ENCODE data around the gene CNGB1. TPM values are rescaled to one million over a fixed set of nuclear protein-coding genes. Genes with fewer than 3 reads are reported as not detected.
"Not testable (repeated sequence)": the region's sequence is repeated elsewhere in the genome, so short reads cannot be mapped to it uniquely, and the experiment has no call there.

The CNGB1 gene
- total RNA-seq, 3 donors from 2014 or later, result not detected

DNA sequence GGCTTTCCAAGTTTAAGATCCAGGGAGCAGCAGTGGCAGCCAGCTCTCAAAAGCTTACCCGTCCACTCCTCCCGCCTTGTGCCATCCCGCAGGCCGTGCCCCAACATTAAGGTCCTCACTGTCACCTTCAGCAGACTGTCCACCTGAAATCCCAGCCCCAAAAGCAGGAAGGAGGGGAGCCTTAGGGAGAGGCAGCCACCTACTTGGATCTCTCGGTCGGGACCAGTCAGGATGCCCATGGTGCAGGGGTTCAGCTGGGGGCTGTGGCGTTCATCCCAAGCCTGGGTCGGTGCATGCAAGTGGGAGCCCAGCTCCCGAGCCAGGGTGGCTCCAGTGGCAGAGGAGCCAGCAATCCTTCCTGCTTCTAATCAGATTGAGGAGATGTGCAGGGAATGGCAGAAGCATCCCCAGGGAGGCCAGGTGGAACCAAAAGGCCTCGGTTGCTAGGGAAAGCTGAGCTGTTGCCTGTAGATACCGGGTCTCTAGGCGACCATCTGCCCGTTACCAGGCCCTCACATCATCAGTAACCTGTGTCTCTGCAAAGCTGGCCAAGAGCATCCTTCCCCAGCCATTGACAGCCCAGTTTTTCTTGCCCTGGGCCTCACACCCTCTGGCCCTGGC lies 24.6 kb downstream of the CNGB1 start:
- no peaks in the 10 kb centered on the region for H3K4me1 Mint-ChIP-seq (ENCODE audit: low read depth)
- DNase-seq, result no peak
- H3K27me3 Mint-ChIP-seq (ENCODE audit: low read depth), result no peaks in the 10 kb centered on the region

DNA sequence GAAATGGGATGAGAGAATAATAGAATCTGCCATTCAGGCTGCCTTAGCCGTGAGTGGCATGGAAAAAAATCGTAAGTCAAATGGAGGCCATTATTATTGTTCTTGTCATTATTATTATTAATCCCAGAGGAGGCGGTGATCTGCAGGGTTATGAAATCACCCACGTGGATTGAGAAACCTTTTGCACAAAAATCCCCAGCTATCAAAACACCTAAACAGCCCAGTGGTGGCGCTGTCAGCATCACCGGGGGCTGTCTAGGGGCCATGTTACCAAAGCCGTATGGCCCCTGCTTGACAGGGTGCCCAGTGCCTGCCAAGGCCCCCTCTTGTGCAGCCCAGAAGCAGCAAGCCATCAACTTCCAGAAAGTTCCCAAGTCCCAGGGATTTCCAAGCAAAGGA lies 25.2 kb downstream of the CNGB1 start:
- H3K9me3 Mint-ChIP-seq, result no peaks in the 10 kb centered on the region
- no peaks in the 10 kb centered on the region for H3K36me3 Mint-ChIP-seq (ENCODE audit: insufficient read depth)
- no peaks in the 10 kb centered on the region for H3K27me3 Mint-ChIP-seq (ENCODE audit: low read depth)
- H3K4me3 Mint-ChIP-seq, result no peak overlapping the region
- DNase-seq (no peak), ATAC-seq (no peak)
- H3K4me1 Mint-ChIP-seq (ENCODE audit: low read depth), result no peaks in the 10 kb centered on the region

More for the DNA sequence above, 24.6 kb downstream of the CNGB1 start:
- no peak for ATAC-seq
- Mint-ChIP-seq H3K4me3 (no peak overlapping the region), H3K9me3 (no peaks in the 10 kb centered on the region), H3K36me3 (ENCODE audit: insufficient read depth) (no peaks in the 10 kb centered on the region)

DNA sequence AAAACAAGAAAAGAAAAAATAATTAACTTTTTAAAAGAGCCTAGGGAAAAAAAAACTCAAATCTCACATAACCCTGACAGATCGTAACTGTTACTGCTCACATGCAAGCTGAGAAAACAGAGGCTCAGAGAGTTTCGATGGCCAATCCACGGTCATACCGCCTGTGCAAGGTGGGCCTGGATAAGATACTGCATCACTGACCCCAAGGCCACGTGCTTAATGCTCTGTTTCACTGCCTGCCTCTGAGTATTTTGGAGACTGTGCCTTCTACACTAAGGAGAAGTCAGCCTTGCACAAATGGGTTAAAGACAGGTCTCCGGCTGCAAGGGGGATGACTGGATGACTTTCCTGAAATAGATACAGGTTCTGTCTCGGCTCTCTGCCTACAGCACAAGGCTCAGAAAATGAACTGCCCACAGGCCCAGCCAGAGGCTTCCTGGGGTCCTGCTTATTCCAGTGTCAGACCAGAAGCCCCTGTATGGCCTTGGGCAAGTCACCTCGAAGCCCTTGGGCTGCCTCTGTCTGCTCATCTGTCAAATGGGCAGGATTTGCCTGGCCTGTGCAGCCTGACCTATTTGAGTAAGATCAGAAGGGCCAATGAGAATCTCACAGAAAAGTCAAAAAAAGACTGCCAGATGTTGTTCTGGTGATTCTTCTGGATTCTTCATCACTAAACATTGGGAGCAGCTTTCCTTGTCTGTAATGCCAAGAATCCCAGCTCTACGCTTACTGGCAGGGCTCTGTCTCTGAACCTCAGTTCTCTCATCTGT lies 25.8 kb downstream of the CNGB1 start:
- ATAC-seq, result no peak
- no peaks in the 10 kb centered on the region for H3K9me3 Mint-ChIP-seq

DNA sequence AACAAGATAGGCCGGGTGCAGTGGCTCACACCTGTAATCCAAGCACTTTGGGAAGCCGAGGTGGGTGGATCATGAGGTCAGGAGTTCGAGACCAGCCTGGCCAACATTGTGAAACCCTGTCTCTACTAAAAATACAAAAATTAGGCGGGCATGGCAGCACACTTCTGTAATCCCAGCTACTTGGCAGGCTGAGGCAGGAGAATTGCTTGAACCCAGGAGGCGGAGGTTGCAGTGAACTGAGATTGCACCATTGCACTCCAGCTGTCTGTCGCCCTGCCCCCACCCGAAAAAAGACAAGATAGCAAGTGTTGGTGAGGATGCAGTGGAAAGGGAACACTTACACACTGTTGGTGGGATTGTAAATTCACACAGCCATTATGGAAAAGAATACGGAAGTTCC lies 27.5 kb downstream of the CNGB1 start:
- not testable (repeated sequence) for H3K4me3 Mint-ChIP-seq; ATAC-seq; H3K36me3 Mint-ChIP-seq (ENCODE audit: insufficient read depth); H3K27me3 Mint-ChIP-seq (ENCODE audit: low read depth); DNase-seq; H3K9me3 Mint-ChIP-seq; H3K4me1 Mint-ChIP-seq (ENCODE audit: low read depth)

More for the DNA sequence above, 25.8 kb downstream of the CNGB1 start:
- Mint-ChIP-seq H3K4me1 (ENCODE audit: low read depth) (no peaks in the 10 kb centered on the region), H3K4me3 (no peak overlapping the region), H3K36me3 (ENCODE audit: insufficient read depth) (no peaks in the 10 kb centered on the region), H3K27me3 (ENCODE audit: low read depth) (no peaks in the 10 kb centered on the region)
- no peak for DNase-seq

DNA sequence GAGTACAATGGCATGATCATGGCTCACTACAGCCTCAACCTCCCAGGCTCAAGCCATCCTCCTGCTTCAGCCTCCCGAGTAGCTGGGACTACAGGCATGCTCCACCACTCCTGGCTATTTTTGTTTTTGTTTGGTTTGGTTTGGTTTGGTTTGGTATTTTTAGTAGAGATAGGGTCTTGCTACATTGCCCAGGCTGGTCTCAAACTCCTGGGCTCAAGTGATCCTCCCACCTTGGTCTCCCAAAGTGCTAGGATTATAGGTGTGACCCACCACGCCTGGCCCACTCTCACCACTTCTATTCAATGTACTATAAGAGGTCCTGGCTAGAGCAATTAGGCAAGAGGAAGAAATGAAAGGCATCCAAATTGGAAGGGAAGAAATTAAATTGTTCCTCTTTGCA lies 29.0 kb downstream of the CNGB1 start:
- not testable (repeated sequence) for H3K9me3 Mint-ChIP-seq; H3K36me3 Mint-ChIP-seq (ENCODE audit: insufficient read depth); H3K4me3 Mint-ChIP-seq; ATAC-seq; H3K4me1 Mint-ChIP-seq (ENCODE audit: low read depth); DNase-seq; H3K27me3 Mint-ChIP-seq (ENCODE audit: low read depth)

DNA sequence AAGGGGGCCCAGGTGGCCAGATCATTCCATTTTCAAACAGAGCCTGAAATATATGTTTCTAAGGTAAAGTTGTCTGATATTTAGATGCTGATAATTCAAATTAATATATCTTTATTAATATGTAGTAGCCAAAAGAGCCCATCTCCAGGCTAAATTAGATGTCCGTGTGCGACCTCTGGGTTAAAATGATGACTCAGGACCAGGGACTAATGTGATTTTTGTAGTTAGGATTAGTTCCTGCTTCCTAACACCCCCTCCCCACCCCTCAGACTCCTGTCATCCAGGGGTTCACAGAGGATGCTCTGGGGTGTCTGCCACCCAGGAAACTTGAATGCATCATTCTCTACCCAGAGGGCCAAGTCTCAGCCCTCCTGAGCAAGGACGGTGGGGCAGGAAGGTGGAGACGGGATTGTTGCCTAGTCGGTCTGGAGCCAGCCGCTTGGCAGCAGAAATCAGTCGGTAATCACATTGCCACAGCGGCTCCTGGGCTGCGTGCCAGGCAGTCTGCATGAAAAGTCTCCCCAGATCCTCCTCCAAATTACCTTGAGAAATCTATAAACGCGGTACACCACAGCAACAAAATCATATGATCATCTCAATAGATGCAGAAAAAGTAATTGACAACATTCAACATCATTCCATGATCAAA lies 29.8 kb downstream of the CNGB1 start:
- no peak overlapping the region for H3K4me3 Mint-ChIP-seq
- H3K27me3 Mint-ChIP-seq (ENCODE audit: low read depth), result peaks cover 8% of the 10 kb centered on the region
- no peaks in the 10 kb centered on the region for H3K4me1 Mint-ChIP-seq (ENCODE audit: low read depth)
- DNase-seq (no peak), ATAC-seq (no peak)
- no peaks in the 10 kb centered on the region for H3K9me3 Mint-ChIP-seq
- no peaks in the 10 kb centered on the region for H3K36me3 Mint-ChIP-seq (ENCODE audit: insufficient read depth)

DNA sequence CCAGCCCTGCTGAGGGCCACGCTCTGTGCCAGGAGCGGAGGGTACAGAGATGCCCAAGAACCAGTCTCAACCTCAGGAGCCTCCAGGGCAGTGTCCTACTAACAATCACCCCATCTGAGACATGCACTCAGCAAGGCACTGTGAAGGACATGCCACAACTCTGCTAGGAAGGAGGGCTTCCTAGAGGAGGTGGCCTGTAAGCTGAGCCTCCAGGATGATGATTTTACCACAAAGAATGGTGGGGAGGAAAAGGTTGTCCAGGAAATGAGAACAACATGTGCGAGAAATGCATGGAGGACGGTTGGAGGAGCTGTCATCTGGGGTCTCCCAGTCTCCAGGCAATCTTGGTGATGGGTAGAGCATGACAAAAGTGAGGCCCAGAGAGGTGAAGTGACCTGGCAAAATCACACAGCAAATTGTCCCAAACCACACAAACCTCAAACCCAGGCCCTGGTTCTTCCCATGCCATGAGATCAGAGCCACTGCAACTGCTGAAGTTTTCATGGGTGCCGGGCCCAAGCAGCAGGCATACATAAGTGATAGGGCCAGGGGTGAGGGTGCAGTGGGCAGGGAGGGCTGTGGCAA lies 30.5 kb downstream of the CNGB1 start:
- no peak for ATAC-seq
- DNase-seq, result no peak
- H3K27me3 Mint-ChIP-seq (ENCODE audit: low read depth), result peaks cover 9% of the 10 kb centered on the region
- no peak overlapping the region for H3K4me3 Mint-ChIP-seq
- no peaks in the 10 kb centered on the region for H3K9me3 Mint-ChIP-seq
- H3K36me3 Mint-ChIP-seq (ENCODE audit: insufficient read depth), result no peaks in the 10 kb centered on the region
- no peaks in the 10 kb centered on the region for H3K4me1 Mint-ChIP-seq (ENCODE audit: low read depth)

DNA sequence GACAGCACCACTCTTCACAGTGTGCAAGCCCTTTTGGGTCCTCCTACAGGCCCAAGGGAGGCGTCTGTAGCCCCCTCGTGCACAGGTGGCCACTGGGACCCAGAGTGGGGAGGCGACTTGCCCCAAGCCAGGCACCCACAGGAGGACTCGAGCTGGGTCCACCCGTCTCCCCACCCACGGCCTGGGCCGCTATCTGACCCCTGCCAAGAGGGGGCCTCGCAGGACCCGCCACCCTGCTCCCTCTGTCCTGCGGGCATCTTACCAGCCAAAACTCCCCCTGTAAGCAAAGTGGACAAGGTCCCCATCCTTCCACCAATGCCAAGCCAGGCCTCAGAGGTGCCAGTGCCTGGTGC lies 31.1 kb downstream of the CNGB1 start:
- Mint-ChIP-seq H3K9me3 (no peaks in the 10 kb centered on the region), H3K4me1 (ENCODE audit: low read depth) (no peaks in the 10 kb centered on the region), H3K4me3 (no peak overlapping the region), H3K27me3 (ENCODE audit: low read depth) (peaks cover 9% of the 10 kb centered on the region), H3K36me3 (ENCODE audit: insufficient read depth) (no peaks in the 10 kb centered on the region)
- no peak for ATAC-seq
- no peak for DNase-seq

DNA sequence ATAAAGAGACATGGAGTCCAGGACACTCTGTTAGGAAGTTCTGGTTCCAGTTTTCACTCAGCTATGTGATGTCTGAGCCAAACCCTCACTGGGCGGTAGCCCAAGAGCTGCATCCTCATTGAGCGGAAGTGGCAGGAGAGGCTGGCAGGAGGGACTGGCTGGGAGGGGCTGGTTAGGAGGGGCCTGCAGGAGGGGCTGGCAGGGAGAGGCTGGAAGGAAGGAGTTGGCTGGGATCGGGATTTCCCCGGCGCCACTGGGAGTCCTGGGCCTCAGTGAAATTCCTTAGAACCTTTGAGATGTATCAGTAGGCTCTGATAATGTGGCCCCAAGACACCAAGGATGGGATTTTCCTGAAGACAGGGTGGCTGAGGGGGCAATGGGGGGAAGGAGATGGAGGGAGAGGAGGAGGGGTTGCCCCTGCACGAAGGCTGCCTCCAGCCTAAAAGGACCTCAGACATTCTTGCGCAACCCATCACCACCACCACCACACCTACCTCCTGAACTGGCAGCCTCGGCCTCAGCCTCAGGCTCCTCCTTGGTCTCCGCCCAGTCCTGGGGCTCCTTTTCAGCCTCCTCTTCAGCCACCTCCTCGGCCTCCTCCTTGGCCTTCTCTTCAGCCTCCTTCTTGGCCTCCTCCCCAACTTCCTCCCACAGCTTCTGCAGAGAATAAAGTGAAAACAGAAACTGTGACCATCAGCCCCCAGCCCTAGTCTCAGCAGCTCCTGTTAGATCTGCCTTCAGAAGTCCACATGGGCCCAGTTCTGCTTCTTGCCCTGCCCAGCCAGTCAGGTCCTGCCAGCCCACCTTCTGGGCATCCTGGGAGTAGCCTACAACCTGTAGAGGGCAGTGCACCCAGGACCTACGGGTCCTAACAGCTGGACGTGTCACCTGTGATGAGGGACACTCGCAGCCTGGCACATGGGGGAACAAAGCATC lies 31.7 kb downstream of the CNGB1 start:
- DNase-seq (no peak), ATAC-seq (no peak)
- Mint-ChIP-seq H3K27me3 (ENCODE audit: low read depth) (peaks cover 9% of the 10 kb centered on the region), H3K4me1 (ENCODE audit: low read depth) (no peaks in the 10 kb centered on the region), H3K4me3 (no peak overlapping the region), H3K9me3 (no peaks in the 10 kb centered on the region), H3K36me3 (ENCODE audit: insufficient read depth) (no peaks in the 10 kb centered on the region)

DNA sequence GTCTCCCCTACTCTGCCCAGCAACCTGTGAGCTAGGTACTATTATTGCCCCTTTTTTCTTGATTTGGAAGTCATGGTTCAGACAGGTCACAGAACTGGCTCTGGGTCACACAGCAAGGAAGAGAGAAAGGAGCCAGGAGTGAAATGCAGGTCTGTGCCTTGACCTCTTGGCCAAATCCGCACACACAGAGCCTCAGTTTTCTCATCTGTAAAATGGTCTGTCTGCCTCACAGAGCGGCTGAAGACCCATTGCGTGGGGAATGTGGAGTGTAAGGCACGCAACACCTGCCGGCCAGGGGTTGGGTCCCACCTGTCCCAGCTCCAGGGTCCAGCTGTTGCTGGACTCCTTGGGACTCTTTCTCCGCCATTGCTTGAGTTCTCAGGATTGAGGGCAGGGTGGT lies 32.4 kb downstream of the CNGB1 start:
- no peaks in the 10 kb centered on the region for H3K36me3 Mint-ChIP-seq (ENCODE audit: insufficient read depth)
- no peaks in the 10 kb centered on the region for H3K9me3 Mint-ChIP-seq
- DNase-seq, result no peak
- H3K4me3 Mint-ChIP-seq, result no peak overlapping the region
- ATAC-seq, result no peak
- H3K4me1 Mint-ChIP-seq (ENCODE audit: low read depth), result no peaks in the 10 kb centered on the region
- peaks cover 9% of the 10 kb centered on the region for H3K27me3 Mint-ChIP-seq (ENCODE audit: low read depth)

DNA sequence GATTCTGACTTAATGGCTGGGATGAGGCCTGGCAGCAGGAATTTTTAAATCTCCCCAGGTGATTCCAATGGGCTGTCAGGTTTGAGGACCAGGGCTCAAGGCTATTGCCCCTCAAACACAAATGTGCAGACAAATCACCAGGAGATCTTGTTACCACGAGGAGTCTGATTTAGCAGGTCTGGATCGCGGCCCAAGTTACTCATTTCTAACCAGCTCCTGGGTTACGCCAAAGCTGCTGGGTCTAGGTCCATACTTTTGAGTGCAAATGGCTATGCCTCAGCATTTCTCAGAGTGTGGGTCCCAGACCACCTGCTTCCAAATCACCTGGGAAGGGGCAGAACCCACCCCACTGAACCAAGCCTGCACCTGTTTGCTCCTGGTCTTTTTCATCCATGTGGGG lies 33.1 kb downstream of the CNGB1 start:
- H3K27me3 Mint-ChIP-seq (ENCODE audit: low read depth), result peaks cover 9% of the 10 kb centered on the region
- DNase-seq (no peak), ATAC-seq (no peak)
- no peaks in the 10 kb centered on the region for H3K36me3 Mint-ChIP-seq (ENCODE audit: insufficient read depth)
- H3K9me3 Mint-ChIP-seq, result no peaks in the 10 kb centered on the region
- no peaks in the 10 kb centered on the region for H3K4me1 Mint-ChIP-seq (ENCODE audit: low read depth)
- H3K4me3 Mint-ChIP-seq, result no peak overlapping the region

DNA sequence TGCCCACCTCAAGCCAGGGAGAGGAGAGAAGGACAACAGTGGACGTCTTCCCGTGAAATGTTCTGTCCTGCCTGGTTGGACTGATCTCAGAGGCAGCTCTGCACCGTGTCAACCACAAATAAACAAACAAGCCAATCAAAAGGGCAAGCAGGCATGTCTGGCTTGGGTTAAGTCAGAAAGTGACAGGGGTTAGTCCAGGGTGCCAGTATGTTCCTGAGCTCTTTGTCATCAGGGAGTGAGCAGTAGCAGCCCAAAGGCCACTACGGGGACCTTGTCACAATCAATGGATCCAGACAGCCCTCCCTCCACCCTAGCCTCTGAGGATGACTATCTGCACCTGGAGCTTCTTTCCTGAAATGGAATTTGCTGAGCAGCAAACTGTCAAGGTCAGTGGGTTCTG lies 35.0 kb downstream of the CNGB1 start:
- no peaks in the 10 kb centered on the region for H3K9me3 Mint-ChIP-seq
- no peak for ATAC-seq

DNA sequence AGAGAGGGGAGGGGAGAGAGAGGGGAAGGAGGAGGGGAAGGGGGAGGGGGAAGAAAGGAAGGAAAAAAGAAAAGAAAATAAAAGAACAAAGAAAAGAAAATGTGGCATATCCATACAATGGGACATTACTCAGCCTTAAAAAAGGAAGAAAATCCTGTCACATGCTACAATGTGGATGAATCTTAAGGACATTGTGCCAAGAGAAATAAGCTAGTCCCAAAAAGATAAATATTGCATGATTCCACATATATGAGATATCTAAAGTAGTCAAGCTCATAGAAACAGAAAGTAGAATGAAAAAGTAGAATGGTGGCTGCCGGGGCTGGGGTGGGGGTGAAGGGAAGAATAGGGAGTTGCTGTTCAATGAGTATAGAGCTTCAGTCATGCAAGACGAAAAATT lies 40.4 kb downstream of the CNGB1 start:
- ATAC-seq, result no peak
- no peak for DNase-seq
- no peaks in the 10 kb centered on the region for H3K27me3 Mint-ChIP-seq (ENCODE audit: low read depth)
- H3K4me3 Mint-ChIP-seq, result no peak overlapping the region
- no peaks in the 10 kb centered on the region for H3K4me1 Mint-ChIP-seq (ENCODE audit: low read depth)
- no peaks in the 10 kb centered on the region for H3K36me3 Mint-ChIP-seq (ENCODE audit: insufficient read depth)
- H3K9me3 Mint-ChIP-seq, result no peaks in the 10 kb centered on the region

More for the DNA sequence above, 35.0 kb downstream of the CNGB1 start:
- no peak overlapping the region for H3K4me3 Mint-ChIP-seq
- no peak for DNase-seq
- H3K27me3 Mint-ChIP-seq (ENCODE audit: low read depth), result peaks cover 9% of the 10 kb centered on the region
- H3K36me3 Mint-ChIP-seq (ENCODE audit: insufficient read depth), result no peaks in the 10 kb centered on the region
- H3K4me1 Mint-ChIP-seq (ENCODE audit: low read depth), result no peaks in the 10 kb centered on the region

DNA sequence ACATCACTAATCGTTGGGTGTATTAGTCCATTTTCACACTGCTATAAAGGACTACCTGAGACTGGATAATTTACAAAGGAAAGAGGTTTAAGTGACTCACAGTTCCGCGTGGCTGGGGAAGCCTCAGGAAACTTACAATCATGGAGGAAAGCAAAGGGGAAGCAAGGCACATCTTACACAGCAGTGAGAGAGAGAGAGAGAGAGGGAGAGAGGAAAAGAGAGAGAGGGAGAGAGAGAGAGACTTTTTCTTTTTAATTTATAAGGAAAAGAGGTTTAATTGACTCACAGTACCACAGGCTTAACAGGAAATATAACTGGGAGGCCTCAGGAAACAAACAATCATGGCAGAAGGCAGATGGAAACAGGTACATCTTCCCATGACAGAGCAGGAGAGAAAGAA lies 41.7 kb downstream of the CNGB1 start:
- Mint-ChIP-seq H3K4me1 (ENCODE audit: low read depth) (no peaks in the 10 kb centered on the region), H3K9me3 (no peaks in the 10 kb centered on the region), H3K4me3 (no peak overlapping the region), H3K36me3 (ENCODE audit: insufficient read depth) (no peaks in the 10 kb centered on the region), H3K27me3 (ENCODE audit: low read depth) (no peaks in the 10 kb centered on the region)
- DNase-seq (no peak), ATAC-seq (no peak)
